ENCODE data around the gene ZNF438.

DNA sequence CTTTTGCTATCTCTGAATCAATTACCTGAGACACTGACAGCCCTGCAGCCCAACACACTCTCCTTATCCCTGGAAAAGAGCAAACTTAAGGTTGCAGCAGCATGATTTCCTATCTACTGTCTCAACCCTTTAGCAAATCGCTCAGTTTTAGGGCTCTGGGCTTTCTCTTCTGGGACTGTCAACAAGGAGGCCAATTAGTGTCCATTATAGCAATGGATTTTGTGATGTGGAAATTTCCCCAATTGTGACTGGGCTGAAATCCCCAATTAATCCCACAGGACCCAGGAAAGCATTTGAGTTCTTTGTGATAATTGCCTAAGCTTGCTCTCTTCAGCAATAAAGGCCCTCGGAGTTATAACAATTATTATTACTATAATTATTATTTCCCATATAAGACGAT lies 197.0 kb downstream of the ZNF438 start:
- TF ChIP-seq, protein P1, sequence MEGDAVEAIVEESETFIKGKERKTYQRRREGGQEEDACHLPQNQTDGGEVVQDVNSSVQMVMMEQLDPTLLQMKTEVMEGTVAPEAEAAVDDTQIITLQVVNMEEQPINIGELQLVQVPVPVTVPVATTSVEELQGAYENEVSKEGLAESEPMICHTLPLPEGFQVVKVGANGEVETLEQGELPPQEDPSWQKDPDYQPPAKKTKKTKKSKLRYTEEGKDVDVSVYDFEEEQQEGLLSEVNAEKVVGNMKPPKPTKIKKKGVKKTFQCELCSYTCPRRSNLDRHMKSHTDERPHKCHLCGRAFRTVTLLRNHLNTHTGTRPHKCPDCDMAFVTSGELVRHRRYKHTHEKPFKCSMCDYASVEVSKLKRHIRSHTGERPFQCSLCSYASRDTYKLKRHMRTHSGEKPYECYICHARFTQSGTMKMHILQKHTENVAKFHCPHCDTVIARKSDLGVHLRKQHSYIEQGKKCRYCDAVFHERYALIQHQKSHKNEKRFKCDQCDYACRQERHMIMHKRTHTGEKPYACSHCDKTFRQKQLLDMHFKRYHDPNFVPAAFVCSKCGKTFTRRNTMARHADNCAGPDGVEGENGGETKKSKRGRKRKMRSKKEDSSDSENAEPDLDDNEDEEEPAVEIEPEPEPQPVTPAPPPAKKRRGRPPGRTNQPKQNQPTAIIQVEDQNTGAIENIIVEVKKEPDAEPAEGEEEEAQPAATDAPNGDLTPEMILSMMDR (IDR thresholded peaks at IDR 0.05) = no peak
- TF ChIP-seq POLR2A (IDR thresholded peaks at IDR 0.05) = no peak
- no peak for TF ChIP-seq POLR2AphosphoS5 (IDR thresholded peaks at IDR 0.05)

Measured in prostate gland (tissue), 2 donors.